IMR-90 (cell line): ENCODE measurements around the gene MACF1. TPM values are rescaled to one million over a fixed set of nuclear protein-coding genes. Genes with fewer than 3 reads are reported as not detected.
A peak's percentile ranks its signal among the peaks of the same experiment; 100 is the strongest.
"Not testable (repeated sequence)": the region's sequence is repeated elsewhere in the genome, so short reads cannot be mapped to it uniquely, and the experiment has no call there.

Experiments used
- ATAC-seq: fragments of 200-7000 bp; cut with Tn5 transposase; 2 replicates; pipeline ENCODE4 v1.9.1; 2020; ENCODE audit warnings: low read depth, mild to moderate bottlenecking, moderate library complexity
- BruUV-seq: library from RNA; stranded (reverse); fragments of 400-500 nt; replicated peaks from 2 replicates; lab custom pipeline; 2021; lab: Mats Ljungman, UMichigan
- CTCF ChIA-PET: fragments of 300-600 bp; formaldehyde crosslinking; extraction: SDS; loops from one replicate; lab custom pipeline; 2021; ENCODE audit warnings: antibody characterized with exemption; lab: Yijun Ruan, JAX
- POLR2A ChIA-PET: fragments of 300-600 bp; sonication (Branson Sonifier 250); formaldehyde crosslinking; loops from one replicate; lab custom pipeline; 2022; ENCODE audit warnings: antibody characterized with exemption; ENCODE audit not compliant: unreplicated experiment; lab: Charles Lee
- DNase-seq: peaks from one replicate; pipeline ENCODE4 v3.0.0; 2013
- H2AFZ ChIP-seq: replicated peaks from 2 replicates; pipeline ENCODE3; 2013; ENCODE audit warnings: low read length, mild to moderate bottlenecking; ENCODE audit not compliant: poor library complexity
- H2AK5ac ChIP-seq: 2 replicates; pipeline ENCODE4 v1.6.1; 2013; ENCODE audit warnings: low read depth, low read length, inconsistent platforms
- H2AK9ac ChIP-seq: replicated peaks from 2 replicates; pipeline ENCODE3; 2013; ENCODE audit warnings: mild to moderate bottlenecking, low read depth, low read length, moderate library complexity; ENCODE audit not compliant: poor library complexity
- H2BK120ac ChIP-seq: 2 replicates; pipeline ENCODE4 v1.6.1; 2013; ENCODE audit warnings: low read depth, low read length, inconsistent platforms
- H2BK15ac ChIP-seq: 3 replicates; pipeline ENCODE4 v1.6.1; 2013; ENCODE audit warnings: low read depth, low read length, inconsistent platforms
- H2BK20ac ChIP-seq: 2 replicates; pipeline ENCODE4 v1.6.1; 2013; ENCODE audit warnings: low read depth, mild to moderate bottlenecking, inconsistent platforms, low read length, moderate library complexity
- H2BK5ac ChIP-seq: 2 replicates; pipeline ENCODE4 v1.6.1; 2013; ENCODE audit warnings: mild to moderate bottlenecking, low read depth, low read length, inconsistent platforms; ENCODE audit not compliant: poor library complexity, severe bottlenecking
- H3K14ac ChIP-seq: replicated peaks from 2 replicates; pipeline ENCODE4 v1.6.1; 2013; ENCODE audit warnings: low read depth, low read length, inconsistent platforms
- H3K18ac ChIP-seq: 2 replicates; pipeline ENCODE4 v1.6.1; 2013; ENCODE audit warnings: low read depth, low read length, control low read depth
- H3K23ac ChIP-seq: 2 replicates; pipeline ENCODE4 v1.6.1; 2013; ENCODE audit warnings: low read depth, low read length, inconsistent platforms
- H3K27ac ChIP-seq: 2 replicates; pipeline ENCODE4 v1.5.1; 2013; ENCODE audit warnings: mild to moderate bottlenecking, control low read depth, low read length; ENCODE audit not compliant: insufficient read depth
- H3K27me3 ChIP-seq: 2 replicates; pipeline ENCODE4 v1.6.1; 2013; ENCODE audit warnings: low read length; ENCODE audit not compliant: control insufficient read depth, insufficient read depth
- H3K36me3 ChIP-seq: 2 replicates; pipeline ENCODE4 v1.6.1; 2013; ENCODE audit warnings: low read length, mixed read lengths; ENCODE audit not compliant: control insufficient read depth, insufficient read depth
- H3K4ac ChIP-seq: 2 replicates; pipeline ENCODE4 v1.6.1; 2013; ENCODE audit warnings: low read depth, low read length, inconsistent platforms
- H3K4me1 ChIP-seq: 2 replicates; pipeline ENCODE4 v1.6.1; 2013; ENCODE audit warnings: low read length, mixed read lengths; ENCODE audit not compliant: control insufficient read depth, insufficient read depth
- H3K4me2 ChIP-seq: 2 replicates; pipeline ENCODE4 v1.6.1; 2013; ENCODE audit warnings: low read depth, mild to moderate bottlenecking, control low read depth, low read length, moderate library complexity
- H3K4me3 ChIP-seq: 2 replicates; pipeline ENCODE4 v1.5.1; 2013; ENCODE audit warnings: low read depth, mild to moderate bottlenecking, control low read depth, low read length, moderate library complexity; ENCODE audit not compliant: insufficient read depth
- H3K56ac ChIP-seq: 2 replicates; pipeline ENCODE4 v1.6.1; 2013; ENCODE audit warnings: low read length, inconsistent platforms; ENCODE audit not compliant: insufficient read depth; ENCODE audit errors: extremely low read depth
- H3K79me1 ChIP-seq, 2 experiments: 2 replicates each; pipeline ENCODE4 v1.6.1; 2013; ENCODE audit warnings: low read length in 2 of 2, inconsistent platforms in 1 of 2, low read depth in 1 of 2
- H3K9ac ChIP-seq: 2 replicates; pipeline ENCODE4 v1.6.1; 2013; ENCODE audit warnings: low read depth, low read length, control low read depth
- H3K9me1 ChIP-seq: 2 replicates; pipeline ENCODE4 v1.6.1; 2013; ENCODE audit warnings: low read length, inconsistent platforms; ENCODE audit not compliant: insufficient read depth
- H3K9me3 ChIP-seq: 2 replicates; pipeline ENCODE4 v1.6.1; 2013; ENCODE audit warnings: low read length; ENCODE audit not compliant: control insufficient read depth, insufficient read depth
- H4K20me1 ChIP-seq: 2 replicates; pipeline ENCODE4 v1.6.1; 2013; ENCODE audit warnings: low read length, inconsistent platforms; ENCODE audit not compliant: insufficient read depth
- H4K5ac ChIP-seq: 2 replicates; pipeline ENCODE4 v1.6.1; 2013; ENCODE audit warnings: mild to moderate bottlenecking, low read depth, low read length, control low read depth
- H4K8ac ChIP-seq, 2 experiments: 2 replicates each; pipeline ENCODE4 v1.6.1; 2013; ENCODE audit warnings: low read depth in 2 of 2, low read length in 2 of 2, control low read depth in 1 of 2, inconsistent platforms in 1 of 2
- H4K91ac ChIP-seq: 2 replicates; pipeline ENCODE4 v1.6.1; 2013; ENCODE audit warnings: low read depth, low read length, inconsistent platforms; ENCODE audit not compliant: insufficient read depth
- WGBS, 2 experiments: methylation state at CpG; one replicate each; pipeline versions ENCODE4 v1.1.5 to v1.1.7; 2013; ENCODE audit warnings: missing lambda C conversion rate in 2 of 2; ENCODE audit not compliant: insufficient read length in 1 of 2; ENCODE audit errors: extremely low coverage in 2 of 2; 5-methylcytosine and 5-hydroxymethylcytosine counted together
- dilution Hi-C: fragments of 300-500 bp; cut with HindIII; formaldehyde crosslinking; loops from one replicate; pipeline ENCODE4 v1.14.3; 2018; ENCODE audit warnings: low sequenced_read_pairs; ENCODE audit not compliant: unreplicated experiment
- in situ Hi-C: fragments of 300-500 bp; cut with MboI; formaldehyde crosslinking; loops from 3 replicates; pipeline ENCODE4 v1.14.3; 2019; ENCODE audit warnings: low sequenced_read_pairs, inconsistent platforms, mixed read lengths
- intact Hi-C: fragments of 100-400 bp; cut with micrococcal nuclease; formaldehyde crosslinking; loops from 2 replicates; pipeline ENCODE4 v1.10.0; 2022
- polyA plus RNA-seq, 3 experiments: library from polyadenylated mRNA; depleted of rRNA; stranded (reverse); fragments of >200 nt; gene quantifications; 2 replicates each; pipeline ENCODE4 v1.2.3, GENCODE V29; 2012; ENCODE audit warnings: low replicate concordance in 1 of 3
- total RNA-seq: library from RNA; depleted of rRNA; stranded (reverse); fragments of >200 nt; gene quantifications from 2 replicates; pipeline ENCODE4 v1.2.3, GENCODE V29; 2012

MACF1 gene
- total and polyA plus RNA-seq, 2 of the 4 experiments (the other 2 are of a cell fraction): 67.6 to 369 TPM

DNA sequence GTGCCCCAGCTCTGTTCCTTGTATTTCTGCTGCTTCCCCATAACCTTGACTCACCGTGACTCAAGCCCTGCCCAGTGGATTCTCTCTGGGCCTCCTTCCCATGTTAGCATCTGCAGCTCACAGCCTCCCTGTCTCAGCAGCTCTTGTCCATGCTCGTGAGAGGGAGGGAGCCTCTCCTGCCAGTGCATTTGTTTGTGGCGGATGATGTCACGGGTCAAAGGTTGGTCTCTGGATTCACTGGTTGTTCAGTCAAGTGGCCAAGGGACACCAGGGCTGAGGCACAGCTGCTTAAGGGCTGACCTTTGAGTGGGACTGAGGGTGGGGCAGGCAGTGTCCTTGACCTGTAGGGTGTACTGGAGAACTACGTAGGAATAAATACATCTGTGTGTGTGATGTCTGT, 314.9 kb downstream of the MACF1 start:
- H4K5ac ChIP-seq, H3K18ac ChIP-seq, H2BK15ac ChIP-seq, H3K36me3 ChIP-seq, H2AK5ac ChIP-seq, H3K4me3 ChIP-seq, H2BK5ac ChIP-seq, H2BK120ac ChIP-seq, H3K27me3 ChIP-seq, H4K20me1 ChIP-seq, CTCF ChIA-PET, H3K4me1 ChIP-seq, H4K91ac ChIP-seq, DNase-seq, intact Hi-C loops, dilution Hi-C loops, H3K14ac ChIP-seq, H3K9me3 ChIP-seq, H4K8ac ChIP-seq, POLR2A ChIA-PET, H3K79me1 ChIP-seq, H3K23ac ChIP-seq, H2BK20ac ChIP-seq, H2AFZ ChIP-seq, in situ Hi-C loops, H3K4ac ChIP-seq, H3K9ac ChIP-seq, H3K27ac ChIP-seq, H3K56ac ChIP-seq, H3K9me1 ChIP-seq, BruUV-seq, H3K4me2 ChIP-seq, H2AK9ac ChIP-seq: not testable (repeated sequence)
- WGBS, 2 experiments: no CpG with 5 or more reads among the region's 5 CpGs
- ATAC-seq: peak; percentile 58

DNA sequence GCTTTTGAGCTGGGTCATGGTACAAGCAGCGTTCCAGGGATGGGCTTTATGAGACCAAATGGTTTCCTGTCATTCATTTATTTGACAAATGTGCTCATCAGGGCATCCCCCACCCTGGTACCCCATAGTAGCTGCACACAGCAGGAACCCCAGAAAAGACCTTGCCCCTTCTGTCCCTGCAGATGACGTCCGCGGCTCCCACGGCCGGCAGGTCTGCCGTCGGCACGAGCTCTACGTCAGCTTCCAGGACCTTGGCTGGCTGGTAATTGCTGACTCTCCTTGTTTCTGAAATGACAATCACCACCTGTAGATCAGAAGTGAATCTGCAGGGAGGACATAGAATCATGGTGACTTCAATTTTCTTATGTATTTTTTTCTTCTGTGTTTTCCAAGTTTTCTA, 317.7 kb downstream of the MACF1 start:
- H3K27ac ChIP-seq, BruUV-seq, H2BK5ac ChIP-seq, H2AK9ac ChIP-seq, H3K18ac ChIP-seq, H3K14ac ChIP-seq, H2AFZ ChIP-seq, POLR2A ChIA-PET, H2BK15ac ChIP-seq, H3K9ac ChIP-seq, H2AK5ac ChIP-seq, H4K20me1 ChIP-seq, H4K91ac ChIP-seq, H3K79me1 ChIP-seq, H3K27me3 ChIP-seq, H3K4me1 ChIP-seq, H4K5ac ChIP-seq, CTCF ChIA-PET, H2BK120ac ChIP-seq, H3K56ac ChIP-seq, H3K4ac ChIP-seq, H2BK20ac ChIP-seq, H3K4me3 ChIP-seq, DNase-seq, in situ Hi-C loops, H3K4me2 ChIP-seq, H3K9me3 ChIP-seq, H3K9me1 ChIP-seq, H3K23ac ChIP-seq, ATAC-seq, H4K8ac ChIP-seq, dilution Hi-C loops, H3K36me3 ChIP-seq: not testable (repeated sequence)
- intact Hi-C loops: loop anchor here (5.0 kb wide), 1 partner anchor 240 kb away; no protein-coding TSS in a partner anchor
- 100% methylated on average over 1 of the region's 10 CpGs; no CpG with 5 or more reads in 1 of the 2 experiments for WGBS, 2 experiments
